Mesendoderm (in vitro differentiated cells): Measurements from ENCODE around the gene PUS1.

Source experiments
- DNase-seq: peaks from one replicate; pipeline ENCODE4 v3.0.0; 2013
- H2AK5ac ChIP-seq: 2 replicates; pipeline ENCODE4 v1.6.1; 2013; ENCODE audit warnings: low read length, inconsistent platforms
- H2BK120ac ChIP-seq: 2 replicates; pipeline ENCODE4 v1.6.1; 2013; ENCODE audit warnings: low read depth, mild to moderate bottlenecking, low read length, moderate library complexity, mixed read lengths
- H2BK15ac ChIP-seq: replicated peaks from 2 replicates; pipeline ENCODE4 v1.6.1; 2013; ENCODE audit warnings: low read depth, mild to moderate bottlenecking, moderate library complexity
- H2BK5ac ChIP-seq: 2 replicates; pipeline ENCODE4 v1.6.1; 2013; ENCODE audit warnings: low read length, inconsistent platforms
- H3K18ac ChIP-seq: 2 replicates; pipeline ENCODE4 v1.6.1; 2013; ENCODE audit warnings: mild to moderate bottlenecking, low read length, mixed read lengths
- H3K23ac ChIP-seq: one replicate; pipeline ENCODE4 v1.6.1; 2013; ENCODE audit warnings: low read length
- H3K27ac ChIP-seq: 2 replicates; pipeline ENCODE4 v1.5.1; 2013; ENCODE audit warnings: low read depth, mild to moderate bottlenecking, inconsistent platforms, low read length, moderate library complexity
- H3K27me3 ChIP-seq: 2 replicates; pipeline ENCODE4 v1.6.1; 2013; ENCODE audit warnings: low read length, control low read depth, mild to moderate bottlenecking, inconsistent platforms; ENCODE audit not compliant: insufficient read depth, poor library complexity
- H3K36me3 ChIP-seq: 2 replicates; pipeline ENCODE4 v1.6.1; 2013; ENCODE audit warnings: low read length, inconsistent platforms; ENCODE audit not compliant: control insufficient read depth, insufficient read depth
- H3K4ac ChIP-seq: one replicate; pipeline ENCODE4 v1.6.1; 2013; ENCODE audit warnings: low read depth, mild to moderate bottlenecking, low read length, moderate library complexity
- H3K4me1 ChIP-seq: 2 replicates; pipeline ENCODE4 v1.6.1; 2013; ENCODE audit warnings: low read depth, low read length, inconsistent platforms; ENCODE audit not compliant: control insufficient read depth
- H3K4me2 ChIP-seq: 2 replicates; pipeline ENCODE4 v1.6.1; 2013; ENCODE audit warnings: low read length
- H3K4me3 ChIP-seq: 2 replicates; pipeline ENCODE4 v1.5.1; 2013; ENCODE audit warnings: mild to moderate bottlenecking, low read length
- H3K56ac ChIP-seq: one replicate; pipeline ENCODE4 v1.6.1; 2013; ENCODE audit warnings: low read length
- H3K79me1 ChIP-seq: 2 replicates; pipeline ENCODE4 v1.6.1; 2013; ENCODE audit warnings: low read length, inconsistent platforms
- H3K79me2 ChIP-seq: 2 replicates; pipeline ENCODE4 v1.6.1; 2013; ENCODE audit warnings: mild to moderate bottlenecking, low read length; ENCODE audit not compliant: control insufficient read depth, insufficient read depth
- H3K9ac ChIP-seq: 2 replicates; pipeline ENCODE4 v1.6.1; 2013; ENCODE audit warnings: low read length, inconsistent platforms
- H4K5ac ChIP-seq: one replicate; pipeline ENCODE4 v1.6.1; 2013; ENCODE audit warnings: low read length
- H4K8ac ChIP-seq: one replicate; pipeline ENCODE4 v1.6.1; 2013; ENCODE audit warnings: low read depth, mild to moderate bottlenecking, control low read depth, low read length, moderate library complexity
- WGBS: extraction: QIAGEN DNeasy Blood & Tissue Kit; methylation state at CpG from one replicate; pipeline ENCODE4 v1.1.7; 2013; ENCODE audit warnings: low lambda C conversion rate, missing lambda C conversion rate; ENCODE audit not compliant: insufficient coverage; ENCODE audit errors: extremely low coverage; 5-methylcytosine and 5-hydroxymethylcytosine counted together

PUS1 gene

GRCh38 chr12:131910302-131911027, 18.6 kb upstream of the PUS1 start:
- Histone ChIP-seq H3K27ac (no peak overlapping the region), H3K79me2 (no peaks in the 10 kb centered on the region), H2BK5ac (no peak overlapping the region), H3K79me1 (peaks cover 4% of the 10 kb centered on the region), H3K27me3 (no peaks in the 10 kb centered on the region), H3K9ac (no peak overlapping the region), H3K4me1 (no peaks in the 10 kb centered on the region), H3K4me2 (no peak overlapping the region), H3K4ac (no peak overlapping the region), H4K5ac (no peak overlapping the region), H4K8ac (no peak overlapping the region), H3K23ac (no peak overlapping the region), H2BK15ac (no peak overlapping the region), H2AK5ac (no peak overlapping the region), H3K4me3 (no peak overlapping the region), H3K18ac (no peak overlapping the region), H3K56ac (no peak overlapping the region), H3K36me3 (peaks cover 5% of the 10 kb centered on the region), H2BK120ac (no peak overlapping the region)
- no peak for DNase-seq
- no CpG with 5 or more reads among the region's 23 CpGs for WGBS

DNA sequence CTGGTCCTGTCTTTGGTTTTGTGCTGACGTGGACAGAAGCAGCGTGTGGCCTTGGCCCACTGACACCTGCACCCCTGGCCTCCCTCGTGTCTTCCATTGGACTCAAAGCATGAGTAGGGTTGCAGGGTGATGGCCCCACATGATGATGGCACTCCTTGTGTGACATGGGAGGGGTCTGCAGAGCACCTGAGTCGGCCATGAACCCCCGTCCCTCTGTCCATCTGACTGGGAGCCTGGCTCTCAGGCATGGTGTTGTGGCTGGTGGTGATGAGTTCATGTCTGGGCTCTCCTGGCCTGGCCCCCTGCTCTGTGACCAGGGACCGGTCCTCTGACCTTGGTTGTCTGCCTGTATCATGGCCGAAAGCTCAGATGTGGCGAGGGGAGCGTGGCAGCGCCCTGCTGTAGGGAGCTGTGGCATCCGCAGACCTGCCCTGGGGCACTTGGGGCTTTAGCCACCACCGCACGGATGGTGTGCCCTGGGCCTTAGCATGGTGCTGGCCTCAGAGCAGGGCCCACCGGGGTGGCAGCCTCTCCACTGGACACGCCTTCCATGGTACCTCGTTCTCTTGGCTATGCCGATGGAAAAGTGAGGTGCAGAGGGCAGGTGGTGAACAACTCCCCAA, 17.9 kb upstream of the PUS1 start:
- no peak overlapping the region for H2BK5ac ChIP-seq
- H3K56ac ChIP-seq: no peak overlapping the region
- no peak overlapping the region for H3K23ac ChIP-seq
- no peak for DNase-seq
- no peak overlapping the region for H2BK15ac ChIP-seq
- no peak overlapping the region for H3K4ac ChIP-seq
- no peak overlapping the region for H4K8ac ChIP-seq
- H3K27ac ChIP-seq: no peak overlapping the region
- no peak overlapping the region for H3K4me3 ChIP-seq
- H3K79me1 ChIP-seq: no peaks in the 10 kb centered on the region
- peaks cover 5% of the 10 kb centered on the region for H3K36me3 ChIP-seq
- H3K4me1 ChIP-seq: no peaks in the 10 kb centered on the region
- no CpG with 5 or more reads among the region's 17 CpGs for WGBS
- no peak overlapping the region for H3K18ac ChIP-seq
- no peaks in the 10 kb centered on the region for H3K27me3 ChIP-seq
- no peaks in the 10 kb centered on the region for H3K79me2 ChIP-seq
- no peak overlapping the region for H2BK120ac ChIP-seq
- no peak overlapping the region for H2AK5ac ChIP-seq
- H4K5ac ChIP-seq: no peak overlapping the region
- no peak overlapping the region for H3K4me2 ChIP-seq
- H3K9ac ChIP-seq: no peak overlapping the region

- Histone ChIP-seq H3K79me1 (no peaks in the 10 kb centered on the region), H3K4me1 (no peaks in the 10 kb centered on the region), H3K27ac (no peak overlapping the region), H4K8ac (no peak overlapping the region), H3K4me3 (no peak overlapping the region), H2BK15ac (no peak overlapping the region), H3K9ac (no peak overlapping the region), H3K27me3 (no peaks in the 10 kb centered on the region), H2BK5ac (no peak overlapping the region), H3K36me3 (peaks cover 5% of the 10 kb centered on the region), H2AK5ac (no peak overlapping the region), H3K4ac (no peak overlapping the region), H4K5ac (no peak overlapping the region), H3K23ac (no peak overlapping the region), H3K56ac (no peak overlapping the region), H3K4me2 (no peak overlapping the region), H3K79me2 (no peaks in the 10 kb centered on the region), H2BK120ac (no peak overlapping the region), H3K18ac (no peak overlapping the region)
- no CpG with 5 or more reads among the region's 22 CpGs for WGBS
- no peak for DNase-seq
Observed at GRCh38 chr12:131911851-131912477, 17.1 kb upstream of the PUS1 start.

GRCh38 chr12:131912518-131913274, 16.4 kb upstream of the PUS1 start:
- Histone ChIP-seq H3K79me1 (no peaks in the 10 kb centered on the region), H2BK120ac (no peak overlapping the region), H3K27ac (no peak overlapping the region), H3K79me2 (no peaks in the 10 kb centered on the region), H3K18ac (no peak overlapping the region), H2BK15ac (no peak overlapping the region), H4K5ac (no peak overlapping the region), H3K23ac (no peak overlapping the region), H3K4me3 (no peak overlapping the region), H3K36me3 (peaks cover 5% of the 10 kb centered on the region), H2AK5ac (no peak overlapping the region), H2BK5ac (no peak overlapping the region), H3K56ac (no peak overlapping the region), H3K4me2 (no peak overlapping the region), H3K27me3 (no peaks in the 10 kb centered on the region), H3K4me1 (no peaks in the 10 kb centered on the region), H3K9ac (no peak overlapping the region), H4K8ac (no peak overlapping the region), H3K4ac (no peak overlapping the region)
- DNase-seq: peak; percentile 18
- no CpG with 5 or more reads among the region's 20 CpGs for WGBS

GRCh38 chr12:131913666-131914065, 15.4 kb upstream of the PUS1 start:
- no peaks in the 10 kb centered on the region for H3K27me3 ChIP-seq
- no peak for DNase-seq
- no peak overlapping the region for H3K4ac ChIP-seq
- H3K56ac ChIP-seq: no peak overlapping the region
- H3K18ac ChIP-seq: no peak overlapping the region
- H3K79me1 ChIP-seq: no peaks in the 10 kb centered on the region
- H4K8ac ChIP-seq: no peak overlapping the region
- H3K9ac ChIP-seq: no peak overlapping the region
- WGBS: no CpG with 5 or more reads among the region's 8 CpGs
- H2BK5ac ChIP-seq: no peak overlapping the region
- H2AK5ac ChIP-seq: no peak overlapping the region
- H3K36me3 ChIP-seq: peaks cover 5% of the 10 kb centered on the region
- H3K4me1 ChIP-seq: no peaks in the 10 kb centered on the region
- no peak overlapping the region for H2BK15ac ChIP-seq
- H2BK120ac ChIP-seq: no peak overlapping the region
- no peaks in the 10 kb centered on the region for H3K79me2 ChIP-seq
- H4K5ac ChIP-seq: no peak overlapping the region
- H3K23ac ChIP-seq: no peak overlapping the region
- no peak overlapping the region for H3K4me3 ChIP-seq
- H3K27ac ChIP-seq: no peak overlapping the region
- H3K4me2 ChIP-seq: no peak overlapping the region
